ENCODE measurements around the gene TOB1. TPM values are rescaled to one million over a fixed set of nuclear protein-coding genes. Genes with fewer than 3 reads are reported as not detected.

TOB1 gene
- total RNA-seq, 1 experiment from 2014 or later = 31.6 TPM

- no peaks in the 10 kb centered on the region for H3K27me3 ChIP-seq (ENCODE audit: insufficient read depth, low read length)
- H3K27ac ChIP-seq (ENCODE audit: insufficient read length, low read depth, low read length) = no peak overlapping the region
- peaks cover 8 to 26% (median 22%) of the 10 kb centered on the region in 3 experiments; a peak in 6 of 7 replicates for H3K36me3 Mint-ChIP-seq (ENCODE audit: insufficient read depth in 1 of 3, low read depth in 3 of 3)
- no peak overlapping the region for H3K56ac ChIP-seq (ENCODE audit: insufficient read length, low read depth, low read length)
- no peak overlapping the region for H2AK5ac ChIP-seq (ENCODE audit: insufficient read length, low read length)
- H3K18ac ChIP-seq (ENCODE audit: insufficient read length, low read depth, low read length) = no peak overlapping the region
- no peak overlapping the region for H4K8ac ChIP-seq (replicated peaks; ENCODE audit: insufficient read length, low read depth, low read length)
- H3K4me2 ChIP-seq (ENCODE audit: insufficient read depth, insufficient read length, low read length) = no peak overlapping the region
- no peak overlapping the region for H3T11ph ChIP-seq (ENCODE audit: low read length)
- H2AFZ ChIP-seq (ENCODE audit: low read length) = no peak overlapping the region
- TF ChIP-seq CTCF (conservative IDR thresholded peaks at IDR 0.05) = no peak
- H3K9ac ChIP-seq (ENCODE audit: extremely low read depth, insufficient read length, low read length) = no peak overlapping the region
- no CpG with 5 or more reads among the region's 3 CpGs for WGBS (ENCODE audit: extremely low coverage, insufficient read length, low lambda C conversion rate)
- H3K4me3 Mint-ChIP-seq = peak overlapping the region; percentile 90 to 100; a peak in 4 of 5 replicates
- H3K9me3 ChIP-seq (ENCODE audit: control insufficient read depth, low read depth, low read length) = no peaks in the 10 kb centered on the region
- peaks cover 4% of the 10 kb centered on the region for H3K23me2 ChIP-seq (ENCODE audit: insufficient read length, low read depth, low read length, poor library complexity, severe bottlenecking)
- no peaks in the 10 kb centered on the region; a peak in 2 of 5 replicates for H3K9me3 Mint-ChIP-seq
- H2BK5ac ChIP-seq (ENCODE audit: insufficient read length, low read length) = no peak overlapping the region
- peaks cover 3% of the 10 kb centered on the region for H3K79me1 ChIP-seq (ENCODE audit: insufficient read depth, low read depth, low read length, poor library complexity, severe bottlenecking)
- H4K20me1 ChIP-seq (ENCODE audit: control insufficient read depth, insufficient read depth, insufficient read length) = no peaks in the 10 kb centered on the region
- no peak overlapping the region for H2BK20ac ChIP-seq (ENCODE audit: low read depth, low read length, poor library complexity, severe bottlenecking)
- no peak overlapping the region for H3K14ac ChIP-seq (ENCODE audit: insufficient read depth, low read length)
- no peak overlapping the region for H3K23ac ChIP-seq (ENCODE audit: insufficient read length, low read depth, low read length)
- H4K91ac ChIP-seq (ENCODE audit: insufficient read length, low read depth, low read length) = no peak overlapping the region
- no peak for DNase-seq
- H2BK120ac ChIP-seq (ENCODE audit: low read depth, low read length, poor library complexity, severe bottlenecking) = no peak overlapping the region
- H3K27me3 Mint-ChIP-seq (ENCODE audit: low read depth) = no peaks in the 10 kb centered on the region; the same call in 1 of the 2 replicates
- peaks cover 27 to 33% of the 10 kb centered on the region in 2 experiments for H3K4me1 Mint-ChIP-seq
- no peak overlapping the region for H3K27ac Mint-ChIP-seq
- H3K79me2 ChIP-seq (ENCODE audit: insufficient read depth, low read length) = peaks cover 7% of the 10 kb centered on the region; the same call in 1 of the 2 replicates
- no peak overlapping the region for H4K5ac ChIP-seq (ENCODE audit: insufficient read length, low read depth, low read length)
- H2BK12ac ChIP-seq (ENCODE audit: insufficient read length, low read depth, low read length) = no peak overlapping the region
- H3K4me1 ChIP-seq (ENCODE audit: insufficient read depth, low read length) = no peaks in the 10 kb centered on the region
- H3K4ac ChIP-seq (ENCODE audit: low read depth, low read length) = no peak overlapping the region
- H2BK15ac ChIP-seq (ENCODE audit: low read depth, low read length) = no peak overlapping the region
Observed at GRCh38 chr17:50863931-50864330, 2.2 kb downstream of the TOB1 start.

All from H9 (cell line).